MM.1S (cell line): Measurements from ENCODE around the gene FAM170B.

Source experiments
- CTCF ChIP-seq: fragments of 300-600 bp; sonication (generic); IDR thresholded peaks from 2 replicates; pipeline ENCODE4 v1.5.1; 2016; ENCODE audit warnings: antibody characterized with exemption, low read length, mixed read lengths
- EZH2 ChIP-seq: fragments of 300-600 bp; sonication (generic); optimal IDR thresholded peaks from 2 replicates; pipeline ENCODE3; 2017; ENCODE audit warnings: low read depth, mild to moderate bottlenecking, antibody characterized with exemption, low read length, mixed read lengths
- EZH2phosphoT487 ChIP-seq: fragments of 300-600 bp; sonication (generic); IDR thresholded peaks from 2 replicates; pipeline ENCODE4 v1.6.1; 2018; ENCODE audit warnings: antibody characterized with exemption, low read length

- TF ChIP-seq CTCF (no peak), EZH2 (no peak), EZH2phosphoT487 (no peak)
Observed at GRCh38 chr10:49172061-49172776, 38.4 kb upstream of the FAM170B start.
